ENCODE results near the gene KCNH4. TPM values are rescaled to one million over a fixed set of nuclear protein-coding genes. Genes with fewer than 3 reads are reported as not detected.
"Not testable (repeated sequence)": the region's sequence is repeated elsewhere in the genome, so short reads cannot be mapped to it uniquely, and the experiment has no call there.

KCNH4 gene
- total RNA-seq, 1 donor from 2014 or later: not detected

GRCh38 chr17:42187833-42188232 lies 6.9 kb upstream of the KCNH4 start:
- TF ChIP-seq, protein P1, sequence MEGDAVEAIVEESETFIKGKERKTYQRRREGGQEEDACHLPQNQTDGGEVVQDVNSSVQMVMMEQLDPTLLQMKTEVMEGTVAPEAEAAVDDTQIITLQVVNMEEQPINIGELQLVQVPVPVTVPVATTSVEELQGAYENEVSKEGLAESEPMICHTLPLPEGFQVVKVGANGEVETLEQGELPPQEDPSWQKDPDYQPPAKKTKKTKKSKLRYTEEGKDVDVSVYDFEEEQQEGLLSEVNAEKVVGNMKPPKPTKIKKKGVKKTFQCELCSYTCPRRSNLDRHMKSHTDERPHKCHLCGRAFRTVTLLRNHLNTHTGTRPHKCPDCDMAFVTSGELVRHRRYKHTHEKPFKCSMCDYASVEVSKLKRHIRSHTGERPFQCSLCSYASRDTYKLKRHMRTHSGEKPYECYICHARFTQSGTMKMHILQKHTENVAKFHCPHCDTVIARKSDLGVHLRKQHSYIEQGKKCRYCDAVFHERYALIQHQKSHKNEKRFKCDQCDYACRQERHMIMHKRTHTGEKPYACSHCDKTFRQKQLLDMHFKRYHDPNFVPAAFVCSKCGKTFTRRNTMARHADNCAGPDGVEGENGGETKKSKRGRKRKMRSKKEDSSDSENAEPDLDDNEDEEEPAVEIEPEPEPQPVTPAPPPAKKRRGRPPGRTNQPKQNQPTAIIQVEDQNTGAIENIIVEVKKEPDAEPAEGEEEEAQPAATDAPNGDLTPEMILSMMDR (conservative IDR thresholded peaks at IDR 0.05; ENCODE audit: low read depth, low read length): no peak
- no peak overlapping the region for H3K4me3 ChIP-seq (ENCODE audit: low read depth, low read length)
- no peak for DNase-seq (ENCODE audit: low read depth)

- not testable (repeated sequence) for H3K4me3 ChIP-seq (ENCODE audit: low read depth, low read length); DNase-seq (ENCODE audit: low read depth)
These were observed 5.2 kb upstream of the KCNH4 start for GRCh38 chr17:42186191-42186590.

DNA sequence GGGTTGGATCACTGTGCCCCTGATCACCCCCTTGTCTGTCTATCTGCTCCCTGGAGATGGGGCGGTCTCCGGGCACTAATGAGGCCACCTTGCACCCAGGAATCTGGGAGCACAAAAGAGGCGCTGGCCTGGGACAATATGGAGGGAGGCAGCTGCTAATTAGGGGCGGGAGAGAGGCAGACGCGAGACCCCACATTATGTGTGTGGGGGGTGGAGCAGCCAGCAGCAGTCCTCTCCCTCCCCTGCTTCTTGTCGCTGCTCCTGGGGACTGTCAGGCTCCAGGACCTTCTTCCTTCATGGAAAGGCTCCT lies 4.6 kb upstream of the KCNH4 start:
- H3K4me3 ChIP-seq (ENCODE audit: low read depth, low read length): no peak overlapping the region
- TF ChIP-seq, protein P1 (conservative IDR thresholded peaks at IDR 0.05; ENCODE audit: low read depth, low read length): no peak
- DNase-seq (ENCODE audit: low read depth): no peak

DNA sequence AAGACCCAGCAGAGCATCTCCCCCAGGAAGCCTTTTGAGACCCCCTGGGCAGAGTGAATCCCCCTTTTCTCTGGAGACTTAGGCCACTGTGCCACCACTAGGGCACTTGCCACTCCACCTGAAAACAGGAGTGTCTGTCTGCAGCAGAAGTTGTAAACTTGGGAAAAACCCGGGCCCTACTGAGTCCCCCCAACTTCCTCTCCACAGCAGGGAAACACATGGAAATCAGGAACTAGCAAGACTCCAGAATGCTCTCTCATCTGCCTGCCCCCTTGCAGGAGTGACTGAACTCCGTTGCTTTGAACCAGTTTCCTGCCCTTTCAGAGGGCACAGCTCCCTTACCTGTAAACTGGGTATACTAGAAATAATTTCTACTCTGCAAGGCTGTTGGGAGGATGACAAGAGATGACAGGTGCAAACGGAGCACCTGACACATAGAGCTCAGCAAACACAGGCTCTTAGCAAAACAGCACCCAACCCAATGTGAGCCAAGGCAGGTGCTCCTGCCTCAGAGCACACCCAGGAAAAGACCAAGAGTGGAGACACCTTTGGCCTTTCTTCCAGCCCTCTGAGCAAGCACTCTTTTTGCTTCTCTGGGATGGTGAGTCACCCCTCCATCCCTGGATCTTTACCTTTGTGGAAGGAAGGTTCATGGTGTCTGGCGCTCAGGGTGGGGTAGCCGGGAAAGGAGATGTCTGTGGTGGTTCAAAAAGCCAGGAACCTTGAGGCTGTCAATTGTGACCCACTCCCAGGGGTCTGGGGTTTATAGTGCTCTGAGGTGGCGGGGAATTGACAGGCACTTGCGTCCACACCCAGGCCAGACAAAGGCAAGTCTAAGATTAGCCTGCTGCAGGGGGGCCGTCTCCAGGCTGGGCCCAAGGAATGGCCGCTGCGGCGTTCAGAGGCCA lies 4.0 kb upstream of the KCNH4 start, which contains the start of gene HCRT:
TSS of gene HCRT (minus strand) at position 740 of the 908 bp plus-strand sequence. CDS start at position 653, 87 bp downstream.
- no peak for DNase-seq (ENCODE audit: low read depth)
- TF ChIP-seq, protein P1 (conservative IDR thresholded peaks at IDR 0.05; ENCODE audit: low read depth, low read length): no peak
- no peak within 1 kb of the TSS for H3K4me3 ChIP-seq (ENCODE audit: low read depth, low read length)

DNA sequence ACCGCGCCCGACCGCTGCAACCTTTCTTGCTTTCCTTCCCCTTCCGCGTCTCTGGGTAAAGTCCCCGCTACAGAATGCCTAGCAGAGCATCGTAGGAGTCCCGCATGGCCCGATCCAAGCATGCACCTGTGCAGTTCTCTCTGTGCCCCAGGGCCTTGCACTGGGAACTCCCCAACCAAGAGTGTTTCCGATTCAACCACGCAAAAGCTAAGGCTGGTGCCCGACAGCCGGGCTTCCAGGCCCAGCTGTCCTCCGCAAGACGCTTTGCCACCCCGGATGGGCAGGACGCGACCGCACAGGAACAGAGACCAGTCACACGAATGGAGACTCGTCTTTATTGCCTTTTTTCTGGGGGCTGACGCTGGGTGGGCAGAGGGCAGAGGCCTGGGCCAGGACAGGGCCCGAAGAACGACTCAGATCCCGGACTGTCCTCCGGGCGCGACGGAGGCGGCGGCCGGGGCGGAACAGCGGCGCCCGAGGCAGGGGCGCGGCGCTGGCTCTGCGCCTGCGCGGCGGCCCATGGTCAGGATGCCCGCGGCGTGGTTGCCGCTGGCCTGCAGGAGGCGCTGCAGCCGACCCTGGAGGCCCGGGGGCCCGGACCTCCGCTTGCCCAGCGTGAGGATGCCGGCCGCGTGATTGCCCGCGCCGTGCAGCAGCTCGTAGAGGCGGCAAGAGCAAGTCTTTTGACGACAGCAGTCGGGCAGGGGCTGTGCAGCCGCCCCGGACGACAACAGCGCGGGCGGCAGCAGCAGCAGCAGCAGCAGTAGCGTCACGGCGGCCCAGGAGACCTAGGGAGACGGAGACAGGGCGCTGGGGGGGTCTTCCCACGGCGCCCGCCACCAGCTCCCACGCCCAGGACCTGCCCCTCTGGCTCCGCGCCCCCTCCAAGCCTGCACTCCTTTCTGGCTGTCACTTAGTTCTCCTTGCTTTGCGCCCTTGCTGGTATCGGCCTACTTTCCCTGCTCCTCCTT lies 3.1 kb upstream of the KCNH4 start:
- H3K4me3 ChIP-seq (ENCODE audit: low read depth, low read length): peak overlapping the region; percentile 63
- DNase-seq (ENCODE audit: low read depth): no peak
- TF ChIP-seq, protein P1 (conservative IDR thresholded peaks at IDR 0.05; ENCODE audit: low read depth, low read length): peak; percentile 66

- DNase-seq (ENCODE audit: low read depth): no peak
- H3K4me3 ChIP-seq (ENCODE audit: low read depth, low read length): peak overlapping the region; percentile 63
- TF ChIP-seq, protein P1 (conservative IDR thresholded peaks at IDR 0.05; ENCODE audit: low read depth, low read length): peak; percentile 3
These were observed 2.2 kb upstream of the KCNH4 start for GRCh38 chr17:42182927-42183734.

Measured in epithelial cell of proximal tubule (primary cell).